ENCODE results near the gene RPL36AL. TPM values are rescaled to one million over a fixed set of nuclear protein-coding genes. Genes with fewer than 3 reads are reported as not detected.
"Not testable (repeated sequence)": the region's sequence is repeated elsewhere in the genome, so short reads cannot be mapped to it uniquely, and the experiment has no call there.

RPL36AL gene
- total and polyA plus RNA-seq, 7 experiments from 2014 or later, result 177 to 686 (median 408) TPM

DNA sequence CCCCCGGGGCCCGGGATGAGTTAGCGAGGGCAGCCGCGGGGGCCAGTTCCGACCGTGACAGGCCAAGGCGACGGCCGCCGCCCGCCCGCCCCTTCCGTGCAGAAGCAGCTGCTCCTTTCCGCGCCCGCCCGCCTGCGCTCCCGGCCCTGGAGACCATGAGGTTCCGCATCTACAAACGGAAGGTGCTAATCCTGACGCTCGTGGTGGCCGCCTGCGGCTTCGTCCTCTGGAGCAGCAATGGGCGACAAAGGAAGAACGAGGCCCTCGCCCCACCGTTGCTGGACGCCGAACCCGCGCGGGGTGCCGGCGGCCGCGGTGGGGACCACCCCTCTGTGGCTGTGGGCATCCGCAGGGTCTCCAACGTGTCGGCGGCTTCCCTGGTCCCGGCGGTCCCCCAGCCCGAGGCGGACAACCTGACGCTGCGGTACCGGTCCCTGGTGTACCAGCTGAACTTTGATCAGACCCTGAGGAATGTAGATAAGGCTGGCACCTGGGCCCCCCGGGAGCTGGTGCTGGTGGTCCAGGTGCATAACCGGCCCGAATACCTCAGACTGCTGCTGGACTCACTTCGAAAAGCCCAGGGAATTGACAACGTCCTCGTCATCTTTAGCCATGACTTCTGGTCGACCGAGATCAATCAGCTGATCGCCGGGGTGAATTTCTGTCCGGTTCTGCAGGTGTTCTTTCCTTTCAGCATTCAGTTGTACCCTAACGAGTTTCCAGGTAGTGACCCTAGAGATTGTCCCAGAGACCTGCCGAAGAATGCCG, 872 bp upstream of the RPL36AL start:
- peaks cover 40 to 42% of the 10 kb centered on the region in 2 donors for H3K4me1 ChIP-seq (ENCODE audit: control insufficient read depth in 2 of 2, insufficient read depth in 2 of 2, low read length in 2 of 2)
- peak overlapping the region; percentile 97 for H3K27ac ChIP-seq (ENCODE audit: low read depth, low read length)
- ChIA-PET POLR2A (interaction anchor here (0.6 to 7.1 kb wide), 22 partner anchors 7 to 247 kb away, joined by 3 to 226 read pairs (median 7); partner anchors contain the start of genes DNAAF2, KLHDC1, KLHDC2 and LRR1), CTCF (interaction anchor here (1.3 to 4.6 kb wide), 7 partner anchors 9 to 241 kb away, joined by 3 to 37 read pairs (median 9); partner anchors contain the start of genes DNAAF2, KLHDC2 and RPS29)
- intact Hi-C loops (cut with micrococcal nuclease), result loop anchor here (2.0 to 5.0 kb wide), 8 partner anchors 72 to 1216 kb away; partner anchors contain the start of genes SOS2 (in 2 of the 2), DMAC2L (in 1 of the 2), KLHDC1 (in 1 of the 2) and L2HGDH (in 1 of the 2)
- Mint-ChIP-seq H3K4me1 (peaks cover 36 to 78% (median 54%) of the 10 kb centered on the region in 7 donors), H3K9me3 (no peaks in the 10 kb centered on the region), H3K27ac (peak overlapping the region; percentile 94 to 100 (median 99)), H3K4me3 (peak overlapping the region; percentile 94 to 99 (median 98)), H3K36me3 (peaks cover 5 to 38% (median 14%) of the 10 kb centered on the region in 5 donors), H3K27me3 (no peaks in the 10 kb centered on the region)
- peak; percentile 31 for ATAC-seq
- DNase-seq, result peak in 3 of 9 donors; percentile 20 to 68 (median 55)
- peaks cover 7 to 15% (median 12%) of the 10 kb centered on the region in 3 experiments for H3K36me3 ChIP-seq (ENCODE audit: control insufficient read depth in 2 of 3, insufficient read depth in 3 of 3, low read length in 3 of 3)
- no peaks in the 10 kb centered on the region for H3K9me3 ChIP-seq (ENCODE audit: control insufficient read depth in 2 of 3, low read length in 3 of 3)
- H3K4me3 ChIP-seq (ENCODE audit: low read length), result peak overlapping the region; percentile 98
- no peaks in the 10 kb centered on the region for H3K27me3 ChIP-seq (ENCODE audit: control insufficient read depth in 2 of 2, insufficient read depth in 2 of 2, low read length in 2 of 2)

DNA sequence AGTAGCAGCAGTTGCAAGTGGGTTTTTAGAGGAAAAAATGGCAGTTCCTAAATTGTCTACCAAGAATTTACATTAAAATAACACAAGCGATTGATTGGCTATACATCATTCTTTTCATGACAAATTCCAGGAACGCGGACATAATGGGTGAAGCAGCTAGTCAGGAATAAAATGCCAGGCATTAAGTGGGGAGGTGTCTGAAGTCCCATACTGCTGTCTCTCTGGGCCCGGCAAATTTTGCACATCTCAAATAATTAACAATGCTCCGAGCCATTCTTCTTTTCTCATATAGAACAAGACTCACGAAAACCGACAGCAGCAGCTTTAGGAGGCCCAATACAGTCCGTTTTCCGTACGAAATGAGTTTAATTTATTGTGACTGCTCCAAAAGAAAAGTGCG, 696 bp downstream of the RPL36AL start:
- H3K4me1 ChIP-seq (ENCODE audit: control insufficient read depth in 2 of 2, insufficient read depth in 2 of 2, low read length in 2 of 2), result peaks cover 40 to 42% of the 10 kb centered on the region in 2 donors
- ATAC-seq, result no peak
- peaks cover 33 to 67% (median 52%) of the 10 kb centered on the region in 7 donors for H3K4me1 Mint-ChIP-seq

DNA sequence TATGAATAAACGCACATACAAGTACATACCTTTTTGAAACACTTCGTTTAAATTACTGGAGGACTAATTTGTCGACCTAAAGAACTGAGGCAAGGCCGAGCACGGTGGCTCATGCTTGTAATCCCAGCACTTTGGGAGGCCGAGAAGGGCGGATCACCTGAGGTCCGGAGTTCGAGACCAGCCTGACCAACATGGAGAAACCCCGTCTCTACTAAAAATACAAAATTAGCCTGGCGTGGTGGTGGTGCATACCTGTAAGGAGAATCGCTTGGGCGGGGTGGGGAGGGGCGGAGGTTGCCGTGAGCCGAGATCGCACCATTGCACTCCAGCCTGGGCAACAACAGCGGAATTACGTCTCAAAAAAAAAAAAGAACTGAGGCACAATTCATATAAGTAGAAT, 1.2 kb downstream of the RPL36AL start:
- intact Hi-C loops (cut with micrococcal nuclease); H3K9me3 ChIP-seq (ENCODE audit: control insufficient read depth in 2 of 3, low read length in 3 of 3): not testable (repeated sequence)
- POLR2A ChIA-PET, result interaction anchor here (0.6 to 7.1 kb wide), 13 partner anchors 13 to 1173 kb away, joined by 3 to 226 read pairs (median 5); partner anchors contain the start of genes DNAAF2, KLHDC2, LRR1 and POLE2

More for the DNA sequence above, 696 bp downstream of the RPL36AL start:
- H3K9me3 ChIP-seq (ENCODE audit: control insufficient read depth in 2 of 3, low read length in 3 of 3), result no peaks in the 10 kb centered on the region
- DNase-seq, result no peak
- intact Hi-C loops (cut with micrococcal nuclease), result loop anchor here (1.0 to 5.0 kb wide), 14 partner anchors 15 to 1218 kb away; partner anchors contain the start of genes DMAC2L (in 2 of the 2), L2HGDH (in 2 of the 2), LRR1 (in 2 of the 2) and RPS29 (in 2 of the 2)
- peaks cover 5 to 42% (median 17%) of the 10 kb centered on the region in 5 donors for H3K36me3 Mint-ChIP-seq
- H3K27ac ChIP-seq (ENCODE audit: low read depth, low read length), result peak overlapping the region; percentile 97
- H3K4me3 ChIP-seq (ENCODE audit: low read length), result peak overlapping the region; percentile 98
- ChIA-PET POLR2A (interaction anchor here (0.6 to 7.1 kb wide), 28 partner anchors 8 to 1172 kb away, joined by 3 to 226 read pairs (median 5); partner anchors contain the start of genes DNAAF2, KLHDC1, KLHDC2 and LRR1), CTCF (interaction anchor here (0.7 to 4.6 kb wide), 10 partner anchors 11 to 718 kb away, joined by 3 to 37 read pairs (median 8); partner anchors contain the start of genes DNAAF2, KLHDC2, LRR1 and RPS29)
- H3K36me3 ChIP-seq (ENCODE audit: control insufficient read depth in 2 of 3, insufficient read depth in 3 of 3, low read length in 3 of 3), result peaks cover 7 to 15% (median 12%) of the 10 kb centered on the region in 3 experiments
- H3K9me3 Mint-ChIP-seq, result no peaks in the 10 kb centered on the region
- peak overlapping the region; percentile 94 to 99 (median 98) for H3K4me3 Mint-ChIP-seq
- H3K27me3 Mint-ChIP-seq, result no peaks in the 10 kb centered on the region
- H3K27me3 ChIP-seq (ENCODE audit: control insufficient read depth in 2 of 2, insufficient read depth in 2 of 2, low read length in 2 of 2), result no peaks in the 10 kb centered on the region
- peak overlapping the region; percentile 95 to 100 (median 99) for H3K27ac Mint-ChIP-seq

DNA sequence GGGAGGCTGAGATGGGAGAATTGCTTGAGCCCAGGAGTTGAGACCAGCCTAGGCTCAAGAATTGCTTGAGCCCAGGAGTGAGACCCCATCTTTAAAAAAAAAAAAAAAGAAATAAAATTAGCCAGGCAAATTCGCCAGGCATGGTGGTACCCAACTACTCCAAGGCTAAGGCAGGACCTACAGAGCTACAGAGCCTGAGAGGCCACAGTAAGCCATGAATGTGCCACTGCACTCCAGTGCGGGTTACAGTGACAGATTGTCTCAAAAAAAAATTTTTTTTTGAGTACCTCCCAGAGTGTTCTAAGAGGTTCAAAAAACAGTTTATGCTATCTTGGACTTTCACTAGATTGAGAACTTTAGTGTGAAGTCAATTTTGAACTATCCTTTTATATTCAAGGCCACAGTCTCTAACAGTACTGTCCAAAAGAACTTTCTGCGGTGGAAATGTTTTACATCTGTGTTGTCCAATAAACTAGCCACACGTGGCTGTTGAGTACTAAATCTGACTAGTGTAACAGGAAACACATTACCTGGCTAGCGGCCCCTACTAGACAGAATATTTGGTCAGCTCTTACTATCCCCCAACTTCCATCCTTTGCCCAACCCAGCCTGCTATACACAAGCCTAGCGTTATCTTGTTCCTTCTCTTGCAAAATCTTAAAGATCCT, 2.4 kb downstream of the RPL36AL start:
- intact Hi-C loops (cut with micrococcal nuclease), result no loop called here
- no peaks in the 10 kb centered on the region for H3K27me3 Mint-ChIP-seq
- H3K27me3 ChIP-seq (ENCODE audit: control insufficient read depth in 2 of 2, insufficient read depth in 2 of 2, low read length in 2 of 2), result no peaks in the 10 kb centered on the region
- H3K9me3 Mint-ChIP-seq, result no peaks in the 10 kb centered on the region
- no peak for ATAC-seq
- peak overlapping the region in 9 of 10 donors; percentile 2 to 99 (median 50) for H3K4me3 Mint-ChIP-seq
- H3K27ac Mint-ChIP-seq, result peak overlapping the region; percentile 12 to 100 (median 79)
- no peaks in the 10 kb centered on the region for H3K9me3 ChIP-seq (ENCODE audit: control insufficient read depth in 2 of 3, low read length in 3 of 3)
- H3K4me1 Mint-ChIP-seq, result peaks cover 27 to 50% (median 44%) of the 10 kb centered on the region in 7 donors
- H3K4me1 ChIP-seq (ENCODE audit: control insufficient read depth in 2 of 2, insufficient read depth in 2 of 2, low read length in 2 of 2), result peaks cover 27 to 29% of the 10 kb centered on the region in 2 donors
- no peak for DNase-seq
- peaks cover 7 to 15% (median 12%) of the 10 kb centered on the region in 3 experiments for H3K36me3 ChIP-seq (ENCODE audit: control insufficient read depth in 2 of 3, insufficient read depth in 3 of 3, low read length in 3 of 3)
- ChIA-PET POLR2A (interaction anchor here (0.9 to 1.5 kb wide), 4 partner anchors 11 to 31 kb away, joined by 4 to 6 read pairs (median 4); partner anchors contain the start of genes LRR1 and RPS29), CTCF (no interaction called here)
- H3K27ac ChIP-seq (ENCODE audit: low read depth, low read length), result peak overlapping the region; percentile 97
- H3K36me3 Mint-ChIP-seq, result peaks cover 5 to 40% (median 17%) of the 10 kb centered on the region in 5 donors
- H3K4me3 ChIP-seq (ENCODE audit: low read length), result no peak overlapping the region

More for the DNA sequence above, 1.2 kb downstream of the RPL36AL start:
- CTCF ChIA-PET, result interaction anchor here (1.9 to 2.8 kb wide), 2 partner anchors 32 to 243 kb away, joined by 9 to 24 read pairs; partner anchors contain the start of gene RPS29
- H3K36me3 ChIP-seq (ENCODE audit: control insufficient read depth in 2 of 3, insufficient read depth in 3 of 3, low read length in 3 of 3), result peaks cover 7 to 15% (median 12%) of the 10 kb centered on the region in 3 experiments
- Mint-ChIP-seq H3K4me3 (peak overlapping the region; percentile 94 to 99 (median 98)), H3K4me1 (peaks cover 32 to 63% (median 52%) of the 10 kb centered on the region in 7 donors), H3K36me3 (peaks cover 5 to 41% (median 17%) of the 10 kb centered on the region in 5 donors), H3K27ac (peak overlapping the region; percentile 66 to 100 (median 99))
- not testable (repeated sequence) for H3K27me3 ChIP-seq (ENCODE audit: control insufficient read depth in 2 of 2, insufficient read depth in 2 of 2, low read length in 2 of 2); DNase-seq; ATAC-seq; H3K27me3 Mint-ChIP-seq; H3K9me3 Mint-ChIP-seq
- peak overlapping the region; percentile 97 for H3K27ac ChIP-seq (ENCODE audit: low read depth, low read length)
- H3K4me1 ChIP-seq (ENCODE audit: control insufficient read depth in 2 of 2, insufficient read depth in 2 of 2, low read length in 2 of 2), result peaks cover 40% of the 10 kb centered on the region in 2 donors
- peak overlapping the region; percentile 98 for H3K4me3 ChIP-seq (ENCODE audit: low read length)

DNA sequence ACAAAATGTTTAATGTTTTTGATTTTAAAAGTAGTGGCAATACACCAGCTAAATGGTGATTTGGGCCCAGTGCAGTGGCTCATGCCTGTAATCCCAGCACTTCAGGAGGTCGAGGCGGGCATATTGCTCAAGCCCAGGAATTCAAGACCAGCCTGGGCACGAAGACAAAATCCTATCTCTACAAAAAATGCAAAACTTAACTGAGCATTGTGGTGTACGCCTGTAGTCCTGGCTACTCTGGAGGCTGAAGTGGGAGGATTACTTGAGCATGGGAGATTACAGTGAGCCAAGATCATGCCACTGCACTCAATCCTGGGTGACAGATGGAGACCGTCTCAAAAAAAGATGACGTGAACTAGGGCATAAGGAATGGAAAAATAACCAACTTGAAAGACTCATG, 4.7 kb downstream of the RPL36AL start:
- H3K36me3 ChIP-seq (ENCODE audit: control insufficient read depth in 2 of 3, insufficient read depth in 3 of 3, low read length in 3 of 3), result peaks cover 7 to 12% (median 10%) of the 10 kb centered on the region in 3 experiments
- intact Hi-C loops (cut with micrococcal nuclease), result no loop called here
- DNase-seq (no peak), ATAC-seq (no peak)
- ChIA-PET CTCF (no interaction called here), POLR2A (no interaction called here)
- H3K4me3 ChIP-seq (ENCODE audit: low read length), result no peak overlapping the region
- Mint-ChIP-seq H3K27me3 (no peaks in the 10 kb centered on the region), H3K4me3 (no peak overlapping the region), H3K27ac (peak overlapping the region in 3 of 9 donors; percentile 26 to 57 (median 29)), H3K36me3 (peaks cover 5 to 28% (median 17%) of the 10 kb centered on the region in 5 donors), H3K4me1 (peaks cover 12 to 45% (median 31%) of the 10 kb centered on the region in 7 donors), H3K9me3 (no peaks in the 10 kb centered on the region)
- no peaks in the 10 kb centered on the region for H3K9me3 ChIP-seq (ENCODE audit: control insufficient read depth in 2 of 3, low read length in 3 of 3)
- peaks cover 11 to 21% of the 10 kb centered on the region in 2 donors for H3K4me1 ChIP-seq (ENCODE audit: control insufficient read depth in 2 of 2, insufficient read depth in 2 of 2, low read length in 2 of 2)
- H3K27ac ChIP-seq (ENCODE audit: low read depth, low read length), result no peak overlapping the region
- H3K27me3 ChIP-seq (ENCODE audit: control insufficient read depth in 2 of 2, insufficient read depth in 2 of 2, low read length in 2 of 2), result no peaks in the 10 kb centered on the region

All from naive thymus-derived CD4-positive, alpha-beta T cell (primary cell).